ENCODE data around the gene CNOT2. TPM values are rescaled to one million over a fixed set of nuclear protein-coding genes. Genes with fewer than 3 reads are reported as not detected.

The CNOT2 gene
- total RNA-seq, 2 donors from 2014 or later: 54.5 to 55.5 TPM

- Histone ChIP-seq H3K9me3 (no peaks in the 10 kb centered on the region), H3K27ac (no peak overlapping the region), H3K4me3 (no peak overlapping the region), H3K4me1 (no peaks in the 10 kb centered on the region), H3K27me3 (no peaks in the 10 kb centered on the region), H3K36me3 (no peaks in the 10 kb centered on the region)
- TF ChIP-seq, protein P1, sequence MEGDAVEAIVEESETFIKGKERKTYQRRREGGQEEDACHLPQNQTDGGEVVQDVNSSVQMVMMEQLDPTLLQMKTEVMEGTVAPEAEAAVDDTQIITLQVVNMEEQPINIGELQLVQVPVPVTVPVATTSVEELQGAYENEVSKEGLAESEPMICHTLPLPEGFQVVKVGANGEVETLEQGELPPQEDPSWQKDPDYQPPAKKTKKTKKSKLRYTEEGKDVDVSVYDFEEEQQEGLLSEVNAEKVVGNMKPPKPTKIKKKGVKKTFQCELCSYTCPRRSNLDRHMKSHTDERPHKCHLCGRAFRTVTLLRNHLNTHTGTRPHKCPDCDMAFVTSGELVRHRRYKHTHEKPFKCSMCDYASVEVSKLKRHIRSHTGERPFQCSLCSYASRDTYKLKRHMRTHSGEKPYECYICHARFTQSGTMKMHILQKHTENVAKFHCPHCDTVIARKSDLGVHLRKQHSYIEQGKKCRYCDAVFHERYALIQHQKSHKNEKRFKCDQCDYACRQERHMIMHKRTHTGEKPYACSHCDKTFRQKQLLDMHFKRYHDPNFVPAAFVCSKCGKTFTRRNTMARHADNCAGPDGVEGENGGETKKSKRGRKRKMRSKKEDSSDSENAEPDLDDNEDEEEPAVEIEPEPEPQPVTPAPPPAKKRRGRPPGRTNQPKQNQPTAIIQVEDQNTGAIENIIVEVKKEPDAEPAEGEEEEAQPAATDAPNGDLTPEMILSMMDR (IDR thresholded peaks at IDR 0.05): no peak
- DNase-seq (ENCODE audit: low spot score): no peak
These were observed 155.6 kb downstream of the CNOT2 start for GRCh38 chr12:70398862-70399261.

- no peaks in the 10 kb centered on the region for H3K9me3 ChIP-seq
- H3K27ac ChIP-seq: no peak overlapping the region
- no peaks in the 10 kb centered on the region for H3K36me3 ChIP-seq
- TF ChIP-seq, protein P1 (IDR thresholded peaks at IDR 0.05): no peak
- DNase-seq (ENCODE audit: low spot score): no peak
- no peaks in the 10 kb centered on the region for H3K27me3 ChIP-seq
- no peaks in the 10 kb centered on the region for H3K4me1 ChIP-seq
- H3K4me3 ChIP-seq: no peak overlapping the region
These were observed 156.1 kb downstream of the CNOT2 start for GRCh38 chr12:70399311-70399710.

DNA sequence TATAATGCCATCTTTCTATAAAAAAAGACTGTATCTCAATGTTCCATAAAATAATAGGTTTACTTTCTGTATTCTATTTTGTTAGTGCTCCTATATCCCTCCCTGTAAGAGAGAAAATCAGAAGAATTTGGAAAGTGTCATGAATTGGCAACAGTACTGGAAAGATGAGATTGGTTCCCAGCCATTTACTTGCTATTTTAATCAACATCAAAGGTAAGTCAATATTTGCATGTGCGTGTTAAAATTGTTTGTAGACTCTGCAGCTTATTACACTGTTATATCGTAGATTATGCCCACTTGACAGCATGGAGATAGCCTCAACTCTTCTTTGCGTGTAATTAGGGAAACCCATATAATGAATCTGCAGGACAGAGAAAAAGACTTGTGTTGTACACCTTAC is 156.9 kb downstream of the CNOT2 start:
- Histone ChIP-seq H3K9me3 (no peaks in the 10 kb centered on the region), H3K27ac (no peak overlapping the region), H3K4me3 (no peak overlapping the region), H3K36me3 (no peaks in the 10 kb centered on the region), H3K27me3 (no peaks in the 10 kb centered on the region), H3K4me1 (no peaks in the 10 kb centered on the region)
- TF ChIP-seq, protein P1 (IDR thresholded peaks at IDR 0.05): no peak
- DNase-seq (ENCODE audit: low spot score): no peak

DNA sequence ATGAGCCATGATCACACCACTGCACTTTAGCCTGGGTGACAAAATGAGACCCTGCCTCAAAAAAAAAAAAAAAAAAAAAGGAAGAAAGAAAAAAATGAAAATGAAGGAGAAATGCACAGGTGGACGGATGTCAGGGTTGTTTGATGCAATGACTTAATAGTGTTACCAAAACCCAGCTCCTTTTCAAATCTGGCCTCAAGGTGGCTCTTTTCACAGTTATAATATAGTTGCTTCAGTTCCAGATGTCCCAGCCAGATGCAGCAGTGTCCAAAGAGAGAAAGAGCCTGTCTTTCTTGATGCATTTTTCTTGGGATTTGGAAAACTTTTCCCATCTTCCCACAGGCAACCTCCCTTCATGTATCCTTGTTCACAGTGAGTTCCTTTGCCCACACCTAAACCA is 159.4 kb downstream of the CNOT2 start:
- Histone ChIP-seq H3K9me3 (no peaks in the 10 kb centered on the region), H3K4me1 (no peaks in the 10 kb centered on the region)
- no peak for DNase-seq (ENCODE audit: low spot score)

GRCh38 chr12:70403826-70404225 is 160.6 kb downstream of the CNOT2 start:
- Histone ChIP-seq H3K4me3 (no peak overlapping the region), H3K27me3 (no peaks in the 10 kb centered on the region), H3K27ac (no peak overlapping the region), H3K4me1 (no peaks in the 10 kb centered on the region), H3K9me3 (no peaks in the 10 kb centered on the region), H3K36me3 (no peaks in the 10 kb centered on the region)
- TF ChIP-seq, protein P1 (IDR thresholded peaks at IDR 0.05): no peak
- no peak for DNase-seq (ENCODE audit: low spot score)

More for the DNA sequence above, 159.4 kb downstream of the CNOT2 start:
- H3K4me3 ChIP-seq: no peak overlapping the region
- no peak overlapping the region for H3K27ac ChIP-seq
- H3K27me3 ChIP-seq: no peaks in the 10 kb centered on the region
- no peaks in the 10 kb centered on the region for H3K36me3 ChIP-seq
- TF ChIP-seq, protein P1 (IDR thresholded peaks at IDR 0.05): no peak

Other genes with a start within 250 kb of the CNOT2 start
- gene KCNMB4, start 122.9 kb downstream of the CNOT2 start, total RNA-seq: 1 to 10 TPM; 2.8 to 3.2 TPM

Measured in right atrium auricular region (tissue), 2 donors.